GM12878 (cell line): Measurements from ENCODE around the gene PCDHGA1. TPM values are rescaled to one million over a fixed set of nuclear protein-coding genes. Genes with fewer than 3 reads are reported as not detected.

ENCODE experiments used
- ATAC-seq: fragments of 200-7000 bp; cut with Tn5 transposase; 3 replicates; pipeline ENCODE4 v1.9.1; 2020; ENCODE audit warnings: mild to moderate bottlenecking, moderate library complexity
- BruUV-seq: library from RNA; stranded (reverse); fragments of 400-500 nt; replicated peaks from 2 replicates; lab custom pipeline; 2021; lab: Mats Ljungman, UMichigan
- CTCF ChIA-PET: fragments of 300-600 bp; sonication (Branson Sonifier 250); formaldehyde crosslinking; extraction: SDS; loops from one replicate; lab custom pipeline; 2021; ENCODE audit warnings: inconsistent platforms; lab: Yijun Ruan, JAX
- POLR2A ChIA-PET: fragments of 350-600 bp; formaldehyde crosslinking; extraction: SDS; loops from one replicate; lab custom pipeline; 2021; ENCODE audit warnings: inconsistent platforms; lab: Charles Lee
- RAD21 ChIA-PET: fragments of 300-600 bp; sonication (Branson Sonifier 250); formaldehyde crosslinking; loops from one replicate; lab custom pipeline; 2023; ENCODE audit warnings: antibody characterized with exemption; ENCODE audit not compliant: unreplicated experiment; lab: Charles Lee
- SMC1A ChIA-PET: fragments of 300-600 bp; sonication (Branson Sonifier 250); formaldehyde crosslinking; loops from one replicate; lab custom pipeline; 2023; ENCODE audit not compliant: unreplicated experiment, uncharacterized antibody; lab: Charles Lee
- DNase-seq: peaks from one replicate; pipeline ENCODE4 v3.0.0-alpha.2; 2011; ENCODE audit warnings: low read depth, low spot score
- FAIRE-seq: peaks from 3 replicates; lab custom pipeline; 2011; peaks lifted over from hg19 to GRCh38; lab: Jason Lieb, UNC
- H2AFZ ChIP-seq: 2 replicates; pipeline ENCODE4 v1.6.0; 2011; ENCODE audit warnings: low read depth, low read length, control low read depth; ENCODE audit not compliant: control insufficient read depth
- H3K27ac ChIP-seq: 2 replicates; pipeline ENCODE4 v1.5.1; 2011; ENCODE audit warnings: control low read depth; ENCODE audit not compliant: control insufficient read depth, insufficient read depth
- H3K27me3 ChIP-seq, 2 experiments: replicated peaks in 1 of 2; 2 replicates each; pipeline versions ENCODE4 v1.6.0 to v1.6.1; 2011; ENCODE audit warnings: low read length in 1 of 2; ENCODE audit not compliant: control insufficient read depth in 2 of 2, insufficient read depth in 2 of 2
- H3K36me3 ChIP-seq, 2 experiments: 2 replicates each; pipeline ENCODE4 v1.5.1; 2011; ENCODE audit warnings: low read length in 1 of 2; ENCODE audit not compliant: control insufficient read depth in 2 of 2, insufficient read depth in 2 of 2
- H3K4me1 ChIP-seq: 2 replicates; pipeline ENCODE4 v1.6.1; 2011; ENCODE audit warnings: mild to moderate bottlenecking, low read length, moderate library complexity, mixed read lengths; ENCODE audit not compliant: control insufficient read depth, insufficient read depth
- H3K4me2 ChIP-seq: 2 replicates; pipeline ENCODE4 v1.6.0; 2011; ENCODE audit warnings: control low read depth; ENCODE audit not compliant: control insufficient read depth, insufficient read depth
- H3K4me3 ChIP-seq: fragments of 200-600 bp; sonication (generic); 2 replicates; pipeline ENCODE4 v1.5.1; 2016
- H3K79me2 ChIP-seq: 2 replicates; pipeline ENCODE4 v1.6.0; 2011; ENCODE audit warnings: low read length; ENCODE audit not compliant: control insufficient read depth, insufficient read depth
- H3K9ac ChIP-seq: 2 replicates; pipeline ENCODE4 v1.8.0; 2011; ENCODE audit warnings: low read length, control low read depth, mixed read lengths; ENCODE audit not compliant: control insufficient read depth, insufficient read depth
- H3K9me3 ChIP-seq: replicated peaks from 3 replicates; pipeline ENCODE4 v1.5.1; 2011; ENCODE audit warnings: mild to moderate bottlenecking, low read length; ENCODE audit not compliant: control insufficient read depth, insufficient read depth
- H4K20me1 ChIP-seq: 2 replicates; pipeline ENCODE4 v1.6.0; 2011; ENCODE audit not compliant: control insufficient read depth, insufficient read depth
- EGR1 ChIP-seq, 2 experiments: IDR thresholded peaks; 1 replicate in 1 of 2; 2 replicates in 1 of 2; pipeline ENCODE4 v1.6.1; 2011 to 2012; ENCODE audit warnings: low read depth in 2 of 2, low read length in 2 of 2, borderline replicate concordance in 1 of 2, mild to moderate bottlenecking in 1 of 2, moderate library complexity in 1 of 2
- IRF3 ChIP-seq: fragments of 450-650 bp; IDR thresholded peaks from 2 replicates; pipeline ENCODE4 v1.6.1; 2014; ENCODE audit warnings: mild to moderate bottlenecking
- MTA3 ChIP-seq: IDR thresholded peaks from 2 replicates; pipeline ENCODE4 v1.6.1; 2012; ENCODE audit warnings: low read length, inconsistent platforms, borderline replicate concordance
- POLR2AphosphoS2 ChIP-seq: IDR thresholded peaks from 2 replicates; pipeline ENCODE4 v1.6.1; 2011; ENCODE audit warnings: low read depth, mild to moderate bottlenecking, low read length, improper control_type of control experiment, moderate library complexity
- USF1 ChIP-seq: IDR thresholded peaks from 2 replicates; pipeline ENCODE4 v1.6.1; 2011; ENCODE audit warnings: borderline replicate concordance, low read depth, mild to moderate bottlenecking, moderate library complexity, mixed read lengths, low read length; ENCODE audit not compliant: insufficient read depth; ENCODE audit errors: extremely low read length
- ZNF622 ChIP-seq: fragments of 450-650 bp; IDR thresholded peaks from 2 replicates; pipeline ENCODE4 v1.6.1; 2017; ENCODE audit warnings: mild to moderate bottlenecking, inconsistent platforms
- WGBS: methylation state at CpG from one replicate; pipeline ENCODE4 v1.1.6; 2016; ENCODE audit warnings: low lambda C conversion rate; ENCODE audit not compliant: insufficient replicate concordance, insufficient coverage; ENCODE audit errors: missing lambda C conversion rate; 5-methylcytosine and 5-hydroxymethylcytosine counted together
- in situ Hi-C: fragments of 300-500 bp; cut with MboI; formaldehyde crosslinking; loops from 9 replicates; pipeline ENCODE4 v1.14.3; 2018; ENCODE audit warnings: mixed read lengths
- intact Hi-C: fragments of 100-400 bp; cut with micrococcal nuclease; formaldehyde crosslinking; loops from one replicate; pipeline ENCODE4 v1.14.2; 2022; ENCODE audit not compliant: unreplicated experiment
- polyA plus RNA-seq, 11 experiments: library from polyadenylated mRNA; depleted of rRNA in 4 of 11; unstranded in 6 of 11; stranded (reverse) in 5 of 11; fragments of >200 nt; fragmentation: Nextera tagmentation in 4 of 11; fragmentation: Illumina TruSeq in 1 of 11; extraction: Ambion mirVana in 4 of 11; extraction: Trizol in 1 of 11; gene quantifications; 1 replicate in 1 of 11; 2 replicates in 10 of 11; pipeline versions ENCODE4 v1.2.1 to v1.2.3, GENCODE V29; 2011 to 2016; ENCODE audit warnings: inconsistent platforms in 2 of 11, missing spikeins in 2 of 11, low read depth in 1 of 11
- total RNA-seq, 4 experiments: library from RNA; depleted of rRNA in 3 of 4; stranded (reverse); fragments of >200 nt in 3 of 4; fragmentation: Illumina TruSeq in 1 of 4; extraction: Trizol in 1 of 4; gene quantifications; 2 replicates each; pipeline versions ENCODE4 v1.2.1 to v1.2.3, GENCODE V29; 2013 to 2021

The PCDHGA1 gene
- total and polyA plus RNA-seq, 10 of the 15 experiments (the other 5 are each of a cell fraction or from before 2014, with no cell fraction given) = 0.02 to 0.51 (median 0.19) TPM; not detected in 3

GRCh38 chr5:141508440-141508797, 178.1 kb downstream of the PCDHGA1 start:
- Histone ChIP-seq H3K79me2 (peaks cover 15% of the 10 kb centered on the region), H2AFZ (peak overlapping the region; percentile 16; the same call in 1 of the 2 replicates), H3K9me3 (no peaks in the 10 kb centered on the region), H3K4me1 (peaks cover 76% of the 10 kb centered on the region), H3K27me3 (no peaks in the 10 kb centered on the region), H3K9ac (peak overlapping the region; percentile 38), H3K36me3 (peaks cover 0 to 4% of the 10 kb centered on the region in 2 experiments; a peak in 1 of 4 replicates), H4K20me1 (no peaks in the 10 kb centered on the region), H3K27ac (peak overlapping the region; percentile 90), H3K4me2 (peak overlapping the region; percentile 78), H3K4me3 (peak overlapping the region; percentile 65)
- BruUV-seq = no TSS peak
- in situ Hi-C loops = no loop called here
- POLR2A ChIA-PET = interaction anchor here (1.2 to 2.0 kb wide), 3 partner anchors 26 to 111 kb away, joined by 3 to 5 read pairs (median 4); partner anchors contain the start of gene DIAPH1
- intact Hi-C loops = no loop called here
- TF ChIP-seq IRF3 = no peak
- TF ChIP-seq USF1 = no peak
- TF ChIP-seq EGR1 (IDR thresholded peaks at IDR 0.05; ENCODE audit: borderline replicate concordance in 1 of 2, low read depth in 2 of 2, low read length in 2 of 2) = peak in 1 of 2 experiments; percentile 63; a peak in 2 of 3 replicates
- no peak for TF ChIP-seq MTA3
- no peak for TF ChIP-seq ZNF622
- no peak for TF ChIP-seq POLR2AphosphoS2
- DNase-seq = no peak
- SMC1A ChIA-PET = interaction anchor here (1.2 to 10.8 kb wide), 12 partner anchors 8 to 139 kb away, joined by 3 to 176 read pairs (median 8); partner anchors contain the start of genes PCDHGA11, PCDHGA12, PCDHGB3 and PCDHGC3
- FAIRE-seq = no peak
- WGBS = 1% methylated on average over 9 of the region's 9 CpGs
- CTCF ChIA-PET = interaction anchor here (0.9 to 11.9 kb wide), 13 partner anchors 15 to 188 kb away, joined by 3 to 213 read pairs (median 15); partner anchors contain the start of genes DIAPH1, HDAC3, PCDHGA10 and PCDHGA11
- RAD21 ChIA-PET = interaction anchor here (0.8 to 11.6 kb wide), 13 partner anchors 15 to 128 kb away, joined by 3 to 109 read pairs (median 6); partner anchors contain the start of genes HDAC3, PCDHGA10, PCDHGA11 and PCDHGA12
- peak; percentile 2; the same call in 2 of the 3 replicates for ATAC-seq
